ENCODE measurements around the gene MRPL46.

MRPL46 gene

GRCh38 chr15:88423331-88423730 is 43.9 kb downstream of the MRPL46 start:
- Histone ChIP-seq H3K4me1 (ENCODE audit: insufficient read depth, low read length, severe bottlenecking) (no peaks in the 10 kb centered on the region), H2AFZ (ENCODE audit: low read length) (no peak overlapping the region), H4K20me1 (ENCODE audit: insufficient read depth, low read length) (no peaks in the 10 kb centered on the region), H3K79me2 (ENCODE audit: insufficient read depth, low read length) (no peaks in the 10 kb centered on the region), H3K4me2 (ENCODE audit: low read length) (no peak overlapping the region), H3K9me3 (ENCODE audit: low read length) (no peaks in the 10 kb centered on the region), H3K9ac (ENCODE audit: low read length) (no peak overlapping the region), H3K4me3 (ENCODE audit: low read depth, low read length, poor library complexity, severe bottlenecking) (no peak overlapping the region), H3F3A (ENCODE audit: insufficient read depth, low read length) (no peaks in the 10 kb centered on the region), H3K27ac (ENCODE audit: low read depth, low read length, poor library complexity, severe bottlenecking) (no peak overlapping the region), H3K27me3 (ENCODE audit: insufficient read depth, low read length) (peaks cover 6% of the 10 kb centered on the region; the same call in 1 of the 2 replicates), H3K36me3 (ENCODE audit: insufficient read depth, low read length) (no peaks in the 10 kb centered on the region), H3K9me2 (ENCODE audit: low read depth, low read length) (no peaks in the 10 kb centered on the region)
- TF ChIP-seq CTCF (IDR thresholded peaks at IDR 0.05; ENCODE audit: low read length) (no peak), EZH2 (IDR thresholded peaks at IDR 0.05; ENCODE audit: borderline replicate concordance, low read length) (no peak)

DNA sequence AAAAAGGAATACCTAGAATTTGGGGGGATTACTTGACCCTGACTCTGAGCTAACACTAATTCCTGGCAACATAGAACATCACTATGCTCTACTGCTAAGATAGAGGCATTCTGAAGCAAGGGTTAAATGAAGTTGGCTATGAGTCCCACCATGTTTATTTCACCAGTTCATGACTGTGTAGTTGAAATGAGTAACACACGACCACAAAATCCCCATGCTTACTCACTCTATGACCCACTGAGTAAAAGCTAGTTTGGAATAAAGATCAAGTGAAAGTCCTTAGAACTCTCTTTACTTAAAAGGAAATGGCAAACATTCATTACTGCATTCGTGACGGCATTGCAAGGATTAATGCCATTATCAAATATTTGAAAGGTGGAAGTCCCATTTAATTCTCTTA is 47.4 kb downstream of the MRPL46 start:
- no peak overlapping the region for H3K4me2 ChIP-seq (ENCODE audit: low read length)
- H3K9me3 ChIP-seq (ENCODE audit: low read length): no peaks in the 10 kb centered on the region
- peaks cover 6% of the 10 kb centered on the region; the same call in 1 of the 2 replicates for H3K27me3 ChIP-seq (ENCODE audit: insufficient read depth, low read length)

More for the DNA sequence above, 47.4 kb downstream of the MRPL46 start:
- TF ChIP-seq EZH2 (IDR thresholded peaks at IDR 0.05; ENCODE audit: borderline replicate concordance, low read length): no peak
- no peak for TF ChIP-seq CTCF (IDR thresholded peaks at IDR 0.05; ENCODE audit: low read length)
- H3K79me2 ChIP-seq (ENCODE audit: insufficient read depth, low read length): no peaks in the 10 kb centered on the region
- H3K9ac ChIP-seq (ENCODE audit: low read length): no peak overlapping the region
- H2AFZ ChIP-seq (ENCODE audit: low read length): no peak overlapping the region
- no peaks in the 10 kb centered on the region for H3K36me3 ChIP-seq (ENCODE audit: insufficient read depth, low read length)
- no peaks in the 10 kb centered on the region for H3K4me1 ChIP-seq (ENCODE audit: insufficient read depth, low read length, severe bottlenecking)
- H3K27ac ChIP-seq (ENCODE audit: low read depth, low read length, poor library complexity, severe bottlenecking): no peak overlapping the region
- no peaks in the 10 kb centered on the region for H3K9me2 ChIP-seq (ENCODE audit: low read depth, low read length)
- H4K20me1 ChIP-seq (ENCODE audit: insufficient read depth, low read length): no peaks in the 10 kb centered on the region
- no peak overlapping the region for H3K4me3 ChIP-seq (ENCODE audit: low read depth, low read length, poor library complexity, severe bottlenecking)
- no peaks in the 10 kb centered on the region for H3F3A ChIP-seq (ENCODE audit: insufficient read depth, low read length)
